Subcutaneous adipose tissue (tissue), 4 donors: ENCODE results near the gene BCO2. TPM values are rescaled to one million over a fixed set of nuclear protein-coding genes. Genes with fewer than 3 reads are reported as not detected.

Experiments used
- CTCF ChIP-seq: fragments of 450-650 bp; IDR thresholded peaks from one replicate; pipeline ENCODE4 v1.5.1; 2016; ENCODE audit warnings: low read depth, mild to moderate bottlenecking, control low read depth, antibody characterized with exemption, moderate library complexity
- total RNA-seq, 4 donors: library from RNA; depleted of rRNA; stranded (reverse); fragments of >200 nt; gene quantifications; one replicate each; pipeline ENCODE4 v1.1.0, GENCODE V29; 2016

The BCO2 gene
- total RNA-seq, 4 donors from 2014 or later = 2.1 to 6.4 (median 4.1) TPM

DNA sequence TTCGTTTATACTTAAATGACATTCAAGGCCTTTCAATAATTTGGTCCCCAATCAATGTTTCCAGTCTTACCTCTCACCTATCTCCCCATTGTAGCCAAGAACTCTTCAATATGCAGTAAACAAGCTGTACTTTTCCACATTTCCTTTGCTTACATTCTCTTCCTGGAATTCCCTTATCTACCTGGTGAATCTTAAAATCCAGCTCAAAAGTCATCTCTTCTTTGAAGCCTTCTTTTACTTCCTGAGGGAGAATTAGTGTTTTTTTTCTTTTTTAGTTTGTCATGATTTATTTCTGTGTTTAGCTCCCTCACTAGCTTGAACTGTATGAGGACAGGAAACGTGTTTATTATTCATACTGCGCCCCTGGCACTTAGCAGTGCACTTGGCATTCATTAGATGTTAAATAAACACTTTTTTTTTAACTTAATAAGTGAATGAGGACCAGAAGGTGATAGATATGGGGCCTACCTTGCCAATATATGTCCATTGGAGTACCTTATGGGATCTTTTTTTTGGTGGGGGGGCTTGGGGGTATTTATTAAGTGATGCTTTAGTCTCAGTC, 46.0 kb downstream of the BCO2 start:
- TF ChIP-seq CTCF = no peak

DNA sequence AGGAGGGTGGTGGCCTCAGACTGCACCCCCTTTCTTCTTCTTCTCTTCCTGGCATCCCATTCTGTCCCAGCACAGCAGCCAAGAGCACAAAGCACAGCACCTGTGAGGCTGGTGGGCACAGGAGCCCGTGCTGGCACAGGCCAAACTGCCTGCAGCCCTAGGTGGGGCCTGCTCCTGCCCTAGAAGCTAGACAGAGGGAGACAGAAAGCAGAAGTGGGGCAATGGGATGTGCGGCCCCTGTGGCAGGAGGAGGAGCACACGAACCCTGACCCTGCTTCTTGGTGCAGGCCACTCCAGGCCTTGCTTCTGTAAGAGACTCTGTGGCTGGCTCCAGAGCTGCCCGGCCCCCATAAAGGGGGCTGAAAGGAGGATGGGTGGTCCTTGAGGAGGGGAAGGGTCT, 47.0 kb downstream of the BCO2 start:
- no peak for TF ChIP-seq CTCF

GRCh38 chr11:112223121-112223520, 47.8 kb downstream of the BCO2 start:
- TF ChIP-seq CTCF = no peak

GRCh38 chr11:112223754-112224532, 48.6 kb downstream of the BCO2 start:
- no peak for TF ChIP-seq CTCF

DNA sequence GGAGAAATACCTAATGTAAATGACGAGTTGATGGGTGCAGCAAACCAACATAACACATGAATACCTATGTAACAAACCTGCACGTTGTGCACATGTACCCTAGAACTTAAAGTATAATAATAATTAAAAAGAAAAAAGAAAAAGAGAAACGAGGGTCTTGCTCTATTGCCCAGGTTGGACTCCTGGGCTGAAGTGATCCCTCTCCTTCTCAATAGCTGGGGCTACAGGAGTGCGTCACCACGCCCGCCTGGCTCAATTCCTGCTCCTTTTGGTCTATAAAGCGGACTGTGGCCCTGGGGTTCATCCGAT, 50.4 kb downstream of the BCO2 start:
- no peak for TF ChIP-seq CTCF

DNA sequence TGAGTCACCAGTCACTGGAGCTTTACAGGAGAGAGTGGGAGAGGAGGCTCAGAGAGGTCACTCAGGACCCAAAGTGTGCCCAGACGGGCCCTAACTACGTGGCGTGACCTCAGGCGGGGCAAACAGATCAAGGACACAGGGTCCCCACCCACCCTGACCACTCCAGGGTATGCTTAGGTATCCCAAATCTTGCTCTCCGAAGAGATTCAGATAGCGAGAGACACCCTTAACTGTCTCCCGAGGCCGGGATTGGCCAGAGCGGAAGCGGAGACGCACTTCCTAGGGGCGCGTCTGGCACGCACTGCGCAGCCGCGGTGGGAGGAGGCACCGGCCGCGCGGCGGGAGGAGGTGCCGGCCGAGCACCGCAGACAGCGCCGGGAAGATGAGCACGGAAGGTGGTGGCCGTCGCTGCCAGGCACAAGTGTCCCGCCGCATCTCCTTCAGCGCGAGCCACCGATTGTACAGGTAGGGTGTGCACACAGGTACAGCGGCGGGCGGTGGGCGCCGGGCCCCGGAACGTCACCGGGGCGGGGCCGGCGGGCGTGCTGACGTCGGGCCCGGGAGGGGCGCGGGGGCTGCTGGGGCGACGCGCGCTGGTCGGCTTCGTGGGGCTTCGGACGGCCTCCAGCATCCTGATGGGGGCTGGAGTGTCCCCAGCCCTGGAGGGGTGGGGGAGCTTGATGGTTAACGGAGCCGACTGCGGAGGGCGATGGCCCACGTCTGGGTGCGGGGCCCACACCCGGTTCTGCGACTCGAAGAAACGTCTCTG, 50.9 kb downstream of the BCO2 start, which contains the start of gene PTS:
PTS (plus strand) TSS at position 367 of the 769 bp plus-strand sequence; CDS start at position 383, 16 bp downstream.
- TF ChIP-seq CTCF = no peak

- no peak for TF ChIP-seq CTCF
These were observed 51.6 kb downstream of the BCO2 start for GRCh38 chr11:112226831-112227401.
